Tibial artery (tissue), 4 donors: ENCODE results near the gene DNAJC27.
"Not testable (repeated sequence)": the region's sequence is repeated elsewhere in the genome, so short reads cannot be mapped to it uniquely, and the experiment has no call there.

Experiments used
- DNase-seq, 2 donors: peaks; one replicate each; pipeline ENCODE4 v3.0.0-alpha.2; 2019
- H3K27ac ChIP-seq, 2 donors: fragments of 200-600 bp; sonication (generic) in 1 of 2; 1 replicate in 1 of 2; 2 replicates in 1 of 2; pipeline ENCODE4 v1.5.1; 2018 to 2019; ENCODE audit warnings: mild to moderate bottlenecking in 1 of 2
- H3K27me3 ChIP-seq, 2 donors: fragments of 200-600 bp; sonication (generic) in 1 of 2; one replicate each; pipeline versions ENCODE4 v1.5.1 to v1.6.0; 2016 to 2019
- H3K36me3 ChIP-seq, 3 donors: fragments of 200-600 bp; sonication (generic) in 2 of 3; one replicate each; pipeline ENCODE4 v1.5.1; 2016 to 2019; ENCODE audit warnings: mild to moderate bottlenecking in 2 of 3
- H3K4me1 ChIP-seq, 4 donors: fragments of 200-600 bp; sonication (generic) in 2 of 4; 1 replicate in 3 of 4; 2 replicates in 1 of 4; pipeline ENCODE4 v1.5.1; 2016 to 2019
- H3K4me3 ChIP-seq, 2 donors: fragments of 200-600 bp; sonication (generic) in 1 of 2; 1 replicate in 1 of 2; 2 replicates in 1 of 2; pipeline ENCODE4 v1.5.1; 2018 to 2019; ENCODE audit warnings: mild to moderate bottlenecking in 2 of 2
- H3K9me3 ChIP-seq, 3 donors: fragments of 200-600 bp; sonication (generic) in 1 of 3; one replicate each; pipeline ENCODE4 v1.5.1; 2016 to 2019
- CTCF ChIP-seq, 2 experiments: fragments of 200-600 bp in 1 of 2; fragments of 450-650 bp in 1 of 2; IDR thresholded peaks; one replicate each; pipeline ENCODE4 v1.5.1; 2017 to 2019; ENCODE audit warnings: antibody characterized with exemption in 2 of 2, mild to moderate bottlenecking in 1 of 2, moderate library complexity in 1 of 2
- intact Hi-C: fragments of 100-400 bp; cut with DNase I; formaldehyde crosslinking; loops from one replicate; pipeline ENCODE4 v1.15.0; 2023; ENCODE audit warnings: low total_unique reads

The DNAJC27 gene

GRCh38 chr2:25001325-25001637 is 29.5 kb upstream of the DNAJC27 start:
- no peak for DNase-seq
- intact Hi-C loops: no loop called here
- Histone ChIP-seq H3K4me1 (peaks cover 0 to 10% (median 0%) of the 10 kb centered on the region in 4 donors), H3K4me3 (no peak overlapping the region), H3K36me3 (no peaks in the 10 kb centered on the region), H3K27ac (no peak overlapping the region), H3K27me3 (no peaks in the 10 kb centered on the region), H3K9me3 (no peaks in the 10 kb centered on the region)
- no peak for TF ChIP-seq CTCF (IDR thresholded peaks at IDR 0.05)

DNA sequence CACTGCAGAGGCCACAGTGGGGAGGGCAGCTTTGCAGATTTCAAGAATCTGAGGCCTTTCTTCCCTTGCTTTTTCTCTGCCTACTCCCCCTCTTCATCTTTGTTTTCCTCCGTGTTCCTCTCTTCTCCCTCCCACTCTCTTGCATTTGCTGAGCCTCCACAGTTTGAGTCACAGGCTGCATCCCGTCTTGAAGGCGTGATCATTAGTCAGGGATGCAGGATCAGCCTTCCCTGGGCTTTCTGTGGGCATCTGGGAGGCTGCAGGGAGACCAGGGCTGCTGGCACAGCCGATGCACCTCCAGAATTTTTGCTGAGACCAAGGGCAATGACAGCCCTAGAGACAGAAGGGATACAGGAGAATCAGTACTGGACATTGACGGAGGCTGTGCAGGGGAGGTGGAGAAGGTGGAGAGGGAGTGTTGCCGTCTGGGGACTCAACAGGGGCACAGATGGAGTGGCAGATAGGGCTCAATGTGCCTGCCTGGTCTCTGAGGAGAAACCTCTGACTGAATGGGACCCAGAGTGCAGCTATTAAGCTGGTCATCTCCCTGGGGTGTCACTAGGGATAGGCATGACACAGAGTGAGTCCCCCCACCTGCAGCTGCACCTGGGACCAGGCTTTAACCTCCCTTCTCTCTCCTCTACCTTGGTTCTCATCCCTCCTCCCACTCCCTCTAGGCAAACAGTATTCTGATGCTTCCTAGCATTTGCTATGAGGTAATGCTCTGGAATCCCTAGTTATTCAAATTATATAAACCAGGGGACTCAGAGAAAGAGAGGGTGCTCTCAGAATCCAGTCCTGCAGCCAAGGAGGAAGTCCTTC is 29.0 kb upstream of the DNAJC27 start:
- no peak for TF ChIP-seq CTCF (IDR thresholded peaks at IDR 0.05)
- no peaks in the 10 kb centered on the region for H3K27me3 ChIP-seq
- no peak overlapping the region for H3K27ac ChIP-seq
- no peaks in the 10 kb centered on the region for H3K36me3 ChIP-seq
- DNase-seq: no peak
- intact Hi-C loops: no loop called here
- H3K4me3 ChIP-seq: no peak overlapping the region
- H3K9me3 ChIP-seq: no peaks in the 10 kb centered on the region
- peaks cover 0 to 10% (median 0%) of the 10 kb centered on the region in 4 donors for H3K4me1 ChIP-seq

DNA sequence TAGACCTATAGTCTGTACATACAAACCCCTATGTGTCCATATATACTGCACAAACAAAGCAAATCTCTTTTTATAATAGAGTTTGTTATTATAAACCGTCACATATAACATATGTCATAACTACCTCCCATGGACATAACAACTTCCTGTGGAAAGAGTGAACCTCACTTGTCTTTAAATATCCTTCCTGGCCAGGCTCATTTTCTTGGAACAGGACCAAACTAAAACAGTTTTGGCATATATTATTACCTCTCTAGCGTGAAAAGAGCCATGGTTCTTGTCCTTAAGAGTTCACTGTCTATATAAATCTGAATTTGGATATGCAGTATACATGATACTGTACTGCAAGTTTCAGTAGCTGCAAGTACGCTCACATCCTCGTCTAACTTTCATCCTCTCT is 28.3 kb upstream of the DNAJC27 start:
- TF ChIP-seq CTCF (IDR thresholded peaks at IDR 0.05): no peak
- Histone ChIP-seq H3K9me3 (no peaks in the 10 kb centered on the region), H3K4me3 (no peak overlapping the region), H3K36me3 (no peaks in the 10 kb centered on the region), H3K27ac (no peak overlapping the region), H3K27me3 (no peaks in the 10 kb centered on the region), H3K4me1 (peaks cover 0 to 10% (median 0%) of the 10 kb centered on the region in 4 donors)
- intact Hi-C loops: no loop called here
- DNase-seq: no peak

DNA sequence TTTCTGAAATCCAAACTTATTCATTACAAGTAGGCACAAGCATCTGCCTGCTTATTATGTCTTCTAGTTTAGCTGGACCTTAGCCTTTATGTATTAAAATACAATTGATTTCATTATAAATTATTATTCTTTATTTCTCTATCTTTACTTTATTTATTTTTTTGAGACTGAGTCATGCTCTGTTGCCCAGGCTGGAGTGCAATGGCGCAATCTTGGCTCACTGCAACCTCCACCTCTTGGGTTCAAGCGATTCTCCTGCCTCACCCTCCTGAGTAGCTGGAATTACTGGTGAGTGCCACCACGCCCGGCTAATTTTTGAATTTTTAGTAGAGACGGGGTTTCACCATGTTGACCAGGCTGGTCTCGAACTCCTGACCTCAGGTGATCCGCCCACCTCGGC is 27.3 kb upstream of the DNAJC27 start:
- H3K4me1 ChIP-seq, H3K9me3 ChIP-seq, H3K27me3 ChIP-seq, intact Hi-C loops, H3K36me3 ChIP-seq, DNase-seq, H3K4me3 ChIP-seq, H3K27ac ChIP-seq: not testable (repeated sequence)

DNA sequence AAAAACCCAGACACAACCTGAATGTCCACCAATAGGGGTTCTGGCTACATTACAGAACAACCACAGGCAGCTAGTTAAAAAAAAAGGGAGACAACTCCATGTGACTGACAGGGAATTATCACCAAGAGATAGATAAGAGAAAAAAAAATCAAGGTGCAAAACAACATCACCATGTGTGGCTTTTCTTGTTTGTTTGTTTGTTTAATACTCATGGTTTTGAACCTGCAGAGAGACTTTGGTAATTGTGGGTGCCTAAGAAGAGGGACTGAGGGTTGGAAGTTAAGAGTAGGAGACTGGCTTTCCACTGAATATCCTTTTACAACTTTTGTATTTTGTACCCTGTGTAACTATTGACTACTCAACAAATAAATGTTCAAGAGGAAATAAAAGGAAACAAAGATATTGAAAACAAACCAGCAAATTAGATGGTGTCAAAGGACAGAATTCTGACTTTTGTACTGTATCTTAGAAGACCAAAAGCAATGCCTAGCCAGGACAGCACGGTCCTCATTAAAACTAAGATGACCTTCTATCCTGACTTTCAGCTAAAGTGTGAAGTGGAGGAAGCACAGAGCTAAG is 22.5 kb upstream of the DNAJC27 start:
- Histone ChIP-seq H3K4me1 (peaks cover 0 to 5% (median 0%) of the 10 kb centered on the region in 4 donors), H3K4me3 (no peak overlapping the region), H3K27ac (no peak overlapping the region), H3K36me3 (no peaks in the 10 kb centered on the region), H3K27me3 (no peaks in the 10 kb centered on the region), H3K9me3 (no peaks in the 10 kb centered on the region)
- TF ChIP-seq CTCF (IDR thresholded peaks at IDR 0.05): no peak
- intact Hi-C loops: no loop called here
- DNase-seq: no peak

- H3K4me3 ChIP-seq: no peak overlapping the region
- no peak overlapping the region for H3K27ac ChIP-seq
- H3K27me3 ChIP-seq: no peaks in the 10 kb centered on the region
- H3K4me1 ChIP-seq: peaks cover 0 to 5% (median 0%) of the 10 kb centered on the region in 4 donors
- no peaks in the 10 kb centered on the region for H3K36me3 ChIP-seq
- no peaks in the 10 kb centered on the region for H3K9me3 ChIP-seq
- no peak for DNase-seq
- TF ChIP-seq CTCF (IDR thresholded peaks at IDR 0.05): no peak
- intact Hi-C loops: no loop called here
These were observed 21.8 kb upstream of the DNAJC27 start for GRCh38 chr2:24993406-24994145.
